Posterior vena cava (tissue), 2 donors: ENCODE data around the gene SLA2. TPM values are rescaled to one million over a fixed set of nuclear protein-coding genes. Genes with fewer than 3 reads are reported as not detected.
"Not testable (repeated sequence)": the region's sequence is repeated elsewhere in the genome, so short reads cannot be mapped to it uniquely, and the experiment has no call there.

ENCODE experiments used
- DNase-seq: peaks from one replicate; pipeline ENCODE4 v3.0.0-alpha.2; 2020; ENCODE audit warnings: low spot score
- intact Hi-C, 2 donors: fragments of 100-400 bp; cut with DNase I; formaldehyde crosslinking; loops; one replicate each; pipeline versions ENCODE4 v1.14.1 to v1.14.2; 2022 to 2023
- total RNA-seq, 2 donors: library from RNA; stranded (reverse); fragmentation: NEBNext Ultra II Directional; extraction: Animal tissue kit (Norgen Biotek cat#: 25700); gene quantifications; one replicate each; pipeline ENCODE4 v1.2.1, GENCODE V29; 2021
- donor health status: DM: yes; HTN: yes; CAD: no.
- donor health status: DM: yes; HTN: yes; CAD: no.

The SLA2 gene
- total RNA-seq, 2 donors from 2014 or later = 0.38 to 0.46 TPM

DNA sequence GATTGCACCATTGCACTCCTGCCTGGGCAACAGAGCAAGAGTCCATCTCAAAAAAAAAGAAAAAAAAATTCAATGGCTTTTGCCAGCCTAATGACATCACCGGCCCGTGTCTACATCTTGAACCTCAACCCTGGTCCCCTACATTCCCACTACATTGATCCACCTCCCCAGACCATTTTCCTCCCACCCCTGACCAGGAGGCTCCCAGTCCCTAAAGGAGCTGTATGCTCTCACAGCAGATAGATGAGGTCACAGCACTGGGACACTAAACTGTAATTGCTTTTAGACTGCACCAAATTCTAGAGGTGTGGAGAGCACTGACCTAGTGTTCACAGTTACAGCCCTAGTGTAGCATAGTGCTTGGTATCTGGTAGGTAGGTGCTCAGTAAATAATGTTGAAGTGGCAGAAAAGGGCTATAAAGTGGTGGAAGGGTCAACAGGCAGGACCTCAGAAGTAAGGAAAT, 61.9 kb downstream of the SLA2 start:
- no peak for DNase-seq
- intact Hi-C loops = no loop called here

GRCh38 chr20:36582821-36583220, 63.2 kb downstream of the SLA2 start:
- no peak for DNase-seq
- intact Hi-C loops = no loop called here

DNA sequence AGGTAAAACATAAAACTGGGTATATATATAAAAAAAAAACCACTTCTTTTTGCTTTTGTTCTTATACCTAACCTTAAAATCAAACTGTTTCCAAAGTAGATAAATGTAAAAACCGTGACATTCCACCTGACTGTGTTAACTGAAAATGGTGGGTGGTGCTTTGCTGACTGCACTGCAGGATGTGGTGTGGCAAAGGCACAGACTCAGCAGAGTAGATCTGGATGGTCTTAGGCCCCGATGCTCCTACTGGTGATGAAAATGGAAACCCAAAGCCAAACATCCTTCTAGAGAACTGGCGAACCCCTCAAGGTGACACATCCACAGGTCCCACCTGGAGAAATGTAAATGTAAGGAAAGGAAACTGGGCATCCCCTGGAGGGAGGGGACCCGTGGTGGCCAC, 63.7 kb downstream of the SLA2 start:
- DNase-seq = no peak
- intact Hi-C loops = no loop called here

DNA sequence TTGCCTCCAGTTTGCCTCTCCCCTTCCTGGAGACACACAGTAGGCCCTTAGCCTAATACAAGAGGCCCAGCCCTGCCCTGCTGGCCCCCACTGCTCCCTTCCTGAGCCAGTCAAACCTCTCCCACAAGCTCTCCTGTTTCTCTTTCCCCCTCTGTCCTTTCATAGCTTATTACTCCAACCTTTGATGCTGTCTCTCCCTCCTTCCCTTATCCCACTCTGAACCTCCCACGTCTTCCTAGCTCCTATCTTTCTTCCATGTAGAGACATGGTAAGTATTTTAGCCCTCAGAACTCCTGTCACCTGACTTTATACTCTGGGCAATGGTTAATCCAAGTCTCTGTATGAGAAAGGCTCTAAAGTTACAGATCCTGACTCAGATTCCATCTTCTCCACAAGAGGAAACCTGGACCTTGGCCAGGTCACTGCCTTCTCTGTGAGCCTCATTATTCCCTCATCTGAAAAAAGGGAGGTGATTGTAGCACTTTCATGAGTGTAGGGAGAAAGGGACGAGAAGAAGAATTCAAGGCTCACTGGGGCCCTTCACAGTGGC, 65.9 kb downstream of the SLA2 start:
- no peak for DNase-seq
- intact Hi-C loops = no loop called here

DNA sequence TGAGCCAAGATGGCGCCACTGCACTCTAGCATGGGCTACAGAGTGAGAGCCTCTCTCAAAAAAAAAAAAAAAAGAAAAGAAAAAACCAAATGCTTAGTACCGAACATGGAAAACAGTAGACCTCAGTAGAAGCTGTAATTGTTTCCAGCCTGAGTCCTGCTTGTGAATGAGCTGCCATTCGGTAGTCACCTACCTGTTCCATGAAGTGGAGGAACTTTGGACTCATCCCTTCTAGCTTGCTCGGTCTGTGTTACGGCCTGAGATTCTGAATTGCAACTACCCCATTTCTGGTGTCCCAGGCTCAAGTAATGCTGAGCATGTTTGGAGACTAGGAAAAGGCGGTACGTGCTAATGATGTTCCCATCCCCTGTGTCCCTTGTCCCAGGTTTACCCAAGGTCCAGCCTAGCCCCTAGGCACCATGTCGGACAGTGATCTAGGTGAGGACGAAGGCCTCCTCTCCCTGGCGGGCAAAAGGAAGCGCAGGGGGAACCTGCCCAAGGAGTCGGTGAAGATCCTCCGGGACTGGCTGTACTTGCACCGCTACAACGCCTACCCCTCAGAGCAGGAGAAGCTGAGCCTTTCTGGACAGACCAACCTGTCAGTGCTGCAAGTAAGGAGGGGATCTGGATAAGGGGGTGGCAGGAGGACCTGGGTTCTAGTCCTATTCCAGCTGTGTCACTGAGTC, 67.5 kb downstream of the SLA2 start:
- no peak for DNase-seq
- intact Hi-C loops = no loop called here

DNA sequence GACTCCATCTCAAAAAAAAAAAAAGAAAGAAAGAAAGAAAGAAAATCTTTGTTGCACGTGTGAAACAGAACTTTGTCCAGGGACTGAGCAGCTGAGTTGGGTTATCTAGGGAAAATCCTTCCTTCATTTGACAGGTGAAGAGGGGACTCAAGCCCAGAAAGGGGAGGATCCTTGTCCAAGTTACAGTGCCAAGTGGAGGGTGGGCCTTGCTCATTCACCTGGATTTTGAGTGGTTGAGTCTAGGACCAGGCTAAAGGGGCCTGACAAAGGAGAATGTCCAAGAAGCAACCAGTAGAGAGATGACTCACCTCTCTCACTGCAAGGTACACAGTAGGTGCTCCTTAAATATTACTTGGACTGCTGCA, 69.9 kb downstream of the SLA2 start:
- intact Hi-C loops = no loop called here
- no peak for DNase-seq

GRCh38 chr20:36574366-36575135, 71.4 kb downstream of the SLA2 start:
- DNase-seq = no peak
- intact Hi-C loops = no loop called here

DNA sequence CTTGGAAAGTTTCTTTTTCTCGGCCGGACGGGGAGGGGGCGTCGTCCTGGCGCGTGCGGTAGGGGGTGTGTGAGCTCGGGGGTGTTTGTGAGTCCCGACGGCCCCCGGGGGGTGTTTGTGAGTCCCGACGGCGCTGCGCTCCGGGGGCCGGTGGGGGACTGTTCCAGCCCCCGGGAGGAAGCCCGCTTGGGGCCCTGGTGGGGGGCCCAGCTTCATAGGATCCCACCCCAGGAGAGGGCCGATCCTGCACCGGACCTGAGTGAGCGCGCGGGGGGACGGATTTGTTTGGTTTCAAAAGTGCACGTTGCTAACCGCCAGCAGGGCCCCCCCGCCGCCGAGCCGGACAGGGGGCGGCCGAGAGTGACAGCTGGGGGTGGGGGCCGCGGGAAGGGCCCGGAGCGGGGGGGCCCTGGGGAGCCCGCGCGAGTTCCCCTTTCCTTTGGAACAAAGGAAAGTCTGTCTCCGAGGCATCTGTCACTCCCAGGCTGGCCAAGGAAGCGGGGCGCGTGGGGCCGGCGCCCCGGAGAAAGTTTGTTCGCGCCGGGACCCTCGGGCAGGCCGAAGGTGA, 72.1 kb downstream of the SLA2 start:
- intact Hi-C loops = no loop called here

GRCh38 chr20:36573103-36573797, 72.7 kb downstream of the SLA2 start, which contains the start of gene TGIF2:
TGIF2 (plus strand) TSS chr20:36573597; CDS start chr20:36578775, 5,178 bp downstream.
- intact Hi-C loops = no loop called here
- DNase-seq = peak; percentile 88

More for the DNA sequence above, 72.1 kb downstream of the SLA2 start:
- peak; percentile 84 for DNase-seq

DNA sequence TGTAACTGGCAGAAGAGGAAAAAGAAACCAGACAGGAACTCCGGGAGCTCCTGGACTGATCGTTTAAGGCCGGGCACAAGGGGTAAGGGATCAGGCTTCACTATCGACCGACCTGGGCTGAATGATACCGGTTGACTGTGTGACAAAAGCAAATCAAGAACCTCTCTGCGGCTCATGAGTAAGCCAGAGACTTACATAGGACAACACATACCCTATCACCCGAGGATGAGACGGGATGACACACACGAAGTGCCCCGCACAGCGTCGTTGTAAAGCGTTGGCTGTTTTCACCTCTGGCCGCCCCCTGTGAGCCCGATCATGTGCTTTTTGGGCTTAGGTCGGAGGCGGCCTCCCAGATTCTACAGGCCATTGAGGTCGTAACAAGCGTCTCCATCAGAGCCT, 73.3 kb downstream of the SLA2 start:
- DNase-seq = no peak
- intact Hi-C loops = no loop called here

DNA sequence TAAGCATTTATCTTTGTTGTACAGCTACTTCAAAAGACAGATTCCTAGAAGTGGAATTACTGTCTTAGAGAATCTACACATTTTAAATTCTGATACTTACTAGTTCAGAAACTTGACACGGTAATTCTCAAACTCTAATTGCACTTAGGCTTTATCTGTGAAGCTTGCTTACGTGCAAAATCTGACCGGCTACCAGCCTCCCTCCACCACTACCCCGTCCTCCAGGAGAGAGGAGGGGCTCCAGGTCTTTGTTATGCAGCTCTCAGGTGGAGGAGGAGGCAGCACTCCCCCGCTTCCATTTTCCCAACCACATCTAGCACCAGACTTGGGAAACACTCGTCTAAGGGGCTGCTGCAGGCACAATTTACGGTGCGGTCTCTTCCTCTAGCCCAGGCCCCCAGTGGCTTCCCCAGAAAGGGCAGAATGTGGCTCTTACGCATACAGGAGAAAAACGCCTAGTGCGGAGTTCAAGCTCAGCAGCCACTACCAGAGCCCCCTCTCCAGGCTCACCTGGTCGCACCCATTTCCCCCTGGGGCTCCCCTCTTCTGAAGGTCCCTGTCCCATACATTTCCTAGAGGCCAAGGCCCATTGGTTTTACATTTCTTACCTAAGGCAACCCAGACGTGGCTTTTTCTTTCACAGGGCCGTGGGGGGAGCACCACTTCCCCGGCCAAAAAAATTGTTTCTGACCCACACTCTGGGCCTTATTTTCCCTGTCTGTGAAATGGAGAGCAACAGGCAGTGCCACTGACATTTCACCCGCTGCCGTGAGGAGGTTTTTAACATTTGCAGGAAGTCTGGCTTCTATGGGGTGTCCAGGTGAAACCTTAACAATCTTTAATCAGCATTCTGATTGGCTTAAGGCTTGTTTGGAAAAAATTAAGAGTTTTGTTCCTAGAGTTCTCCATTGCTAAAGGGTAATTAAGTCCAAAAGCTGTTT, 74.2 kb downstream of the SLA2 start:
- DNase-seq = no peak
- intact Hi-C loops = no loop called here

DNA sequence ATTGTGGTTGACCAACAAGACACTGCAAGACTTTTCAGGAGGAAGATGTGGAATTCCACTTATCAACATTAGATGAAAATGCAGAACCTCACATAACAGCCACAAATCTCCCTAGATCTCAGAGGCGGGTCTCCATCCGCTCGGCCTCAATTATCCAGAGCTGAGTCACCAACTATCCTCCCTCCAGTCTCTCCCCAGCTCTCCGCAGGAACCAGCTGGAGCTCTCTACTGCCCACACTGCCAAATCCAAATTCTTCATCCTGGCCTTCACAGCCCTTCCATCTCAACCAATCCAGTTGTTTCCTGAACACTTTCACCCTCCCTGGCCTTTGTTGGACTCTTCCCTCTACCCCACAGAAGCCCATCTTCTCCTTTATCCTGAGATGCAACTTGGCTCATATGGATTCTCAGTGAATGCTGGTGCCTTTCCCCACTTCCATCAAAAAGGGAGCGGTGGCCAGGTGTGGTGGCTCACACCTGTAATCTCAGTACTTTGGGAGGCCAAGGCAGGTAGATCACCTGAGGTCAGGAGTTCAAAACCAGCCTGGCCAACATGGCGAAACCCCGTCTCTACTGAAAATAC, 76.1 kb downstream of the SLA2 start:
- DNase-seq = no peak
- intact Hi-C loops = no loop called here

- no peak for DNase-seq
- intact Hi-C loops = no loop called here
Observed at GRCh38 chr20:36565520-36565919, 80.5 kb downstream of the SLA2 start.

GRCh38 chr20:36564726-36565121, 81.3 kb downstream of the SLA2 start:
- DNase-seq, intact Hi-C loops: not testable (repeated sequence)

DNA sequence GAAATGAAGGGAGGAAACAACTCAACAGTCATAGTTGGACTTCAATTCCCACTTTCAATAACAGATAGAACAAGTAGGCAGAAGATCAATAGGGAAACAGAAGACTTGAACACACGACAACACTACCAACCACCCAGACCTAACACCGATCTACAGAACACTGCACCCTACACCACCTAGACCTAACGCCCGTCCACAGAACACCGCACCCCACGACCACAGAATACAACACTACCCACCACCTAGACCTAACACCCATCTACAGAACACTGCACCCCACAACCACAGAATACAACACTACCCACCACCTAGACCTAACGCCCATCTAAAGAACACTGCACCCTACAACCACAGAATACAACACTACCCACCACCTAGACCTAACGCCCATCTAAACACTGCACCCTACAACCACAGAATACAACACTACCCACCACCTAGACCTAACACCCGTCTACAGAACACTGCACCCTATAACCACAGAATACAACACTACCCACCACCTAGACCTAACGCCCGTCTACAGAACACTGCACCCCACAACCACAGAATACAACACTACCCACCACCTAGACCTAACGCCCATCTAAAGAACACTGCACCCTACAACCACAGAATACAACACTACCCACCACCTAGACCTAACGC, 81.8 kb downstream of the SLA2 start:
- intact Hi-C loops = not testable (repeated sequence)

DNA sequence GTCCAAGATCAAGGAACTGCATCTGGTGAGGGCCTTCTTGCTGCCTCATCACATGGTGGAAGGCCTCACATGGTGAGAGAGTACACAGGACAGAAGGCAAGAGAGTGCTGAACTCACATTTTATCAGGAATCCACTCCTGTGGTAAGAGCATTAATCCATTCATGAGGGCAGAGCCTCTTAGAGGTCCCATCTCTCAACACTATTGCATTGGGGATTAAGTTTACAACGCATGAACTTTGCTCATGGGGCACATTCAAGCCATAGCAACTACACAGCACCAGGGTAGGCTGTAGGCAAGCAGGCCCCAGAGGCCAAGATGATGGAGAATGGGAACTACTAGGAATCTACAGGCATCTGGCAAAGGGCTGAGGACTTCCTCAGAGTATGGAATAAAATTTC, 82.6 kb downstream of the SLA2 start:
- intact Hi-C loops = no loop called here
- DNase-seq = no peak

More for the DNA sequence above, 81.8 kb downstream of the SLA2 start:
- DNase-seq = not testable (repeated sequence)

DNA sequence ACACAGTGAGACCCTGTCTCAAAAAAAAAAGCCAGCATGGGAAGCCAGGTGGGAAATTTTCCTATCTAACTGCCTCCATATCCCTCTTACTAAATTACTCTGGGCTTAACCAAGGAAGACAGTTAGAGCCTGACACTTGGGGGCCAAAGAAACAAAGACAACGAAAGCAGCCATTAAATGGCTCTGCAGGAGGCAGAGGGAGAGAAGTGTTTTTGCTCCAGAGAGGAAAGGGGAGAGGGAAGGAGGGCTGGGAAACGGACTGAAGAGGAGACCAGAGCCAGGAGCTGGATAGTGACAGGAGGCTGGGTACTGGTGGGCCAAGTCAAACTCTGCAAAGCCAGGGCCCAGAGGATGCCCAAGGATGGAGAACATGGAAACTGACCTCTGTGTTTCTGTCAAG, 83.3 kb downstream of the SLA2 start:
- DNase-seq = no peak
- intact Hi-C loops = no loop called here
